AML-193 (cell line): ENCODE results near the gene MX1.

Source experiments
- DNase-seq, 2 experiments: peaks; one replicate each; lab custom pipeline; 2025; lab: John Stamatoyannopoulos, UW

Gene MX1, protein sequence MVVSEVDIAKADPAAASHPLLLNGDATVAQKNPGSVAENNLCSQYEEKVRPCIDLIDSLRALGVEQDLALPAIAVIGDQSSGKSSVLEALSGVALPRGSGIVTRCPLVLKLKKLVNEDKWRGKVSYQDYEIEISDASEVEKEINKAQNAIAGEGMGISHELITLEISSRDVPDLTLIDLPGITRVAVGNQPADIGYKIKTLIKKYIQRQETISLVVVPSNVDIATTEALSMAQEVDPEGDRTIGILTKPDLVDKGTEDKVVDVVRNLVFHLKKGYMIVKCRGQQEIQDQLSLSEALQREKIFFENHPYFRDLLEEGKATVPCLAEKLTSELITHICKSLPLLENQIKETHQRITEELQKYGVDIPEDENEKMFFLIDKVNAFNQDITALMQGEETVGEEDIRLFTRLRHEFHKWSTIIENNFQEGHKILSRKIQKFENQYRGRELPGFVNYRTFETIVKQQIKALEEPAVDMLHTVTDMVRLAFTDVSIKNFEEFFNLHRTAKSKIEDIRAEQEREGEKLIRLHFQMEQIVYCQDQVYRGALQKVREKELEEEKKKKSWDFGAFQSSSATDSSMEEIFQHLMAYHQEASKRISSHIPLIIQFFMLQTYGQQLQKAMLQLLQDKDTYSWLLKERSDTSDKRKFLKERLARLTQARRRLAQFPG

DNA sequence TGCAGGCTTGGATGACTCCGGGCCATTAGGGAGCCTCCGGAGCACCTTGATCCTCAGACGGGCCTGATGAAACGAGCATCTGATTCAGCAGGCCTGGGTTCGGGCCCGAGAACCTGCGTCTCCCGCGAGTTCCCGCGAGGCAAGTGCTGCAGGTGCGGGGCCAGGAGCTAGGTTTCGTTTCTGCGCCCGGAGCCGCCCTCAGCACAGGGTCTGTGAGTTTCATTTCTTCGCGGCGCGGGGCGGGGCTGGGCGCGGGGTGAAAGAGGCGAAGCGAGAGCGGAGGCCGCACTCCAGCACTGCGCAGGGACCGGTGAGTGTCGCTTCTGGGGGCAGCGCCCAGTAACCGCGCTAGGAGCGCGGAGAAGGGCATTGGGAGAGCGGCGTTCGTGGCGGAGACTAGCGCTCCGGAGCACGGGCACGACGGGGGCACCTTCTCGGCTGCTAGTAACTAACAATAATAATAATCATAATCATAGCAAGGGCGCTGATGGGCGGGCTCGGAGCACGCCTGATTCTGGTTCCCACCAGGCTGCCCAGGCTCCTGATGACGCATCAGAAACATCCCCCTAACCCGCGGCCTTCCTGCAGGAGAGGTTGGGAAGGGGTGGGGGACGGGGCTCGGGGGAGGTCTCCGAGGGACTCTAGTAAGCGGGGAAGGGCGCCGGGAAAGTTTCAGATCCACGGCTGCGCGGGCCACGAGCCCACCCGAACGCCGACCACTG, at the start of gene MX1:
MX1 (plus strand) TSS at position 286 of the 722 bp plus-strand sequence. CDS start 5,832 bp downstream, outside the sequence.
- peak; percentile 15 to 21 for DNase-seq

DNA sequence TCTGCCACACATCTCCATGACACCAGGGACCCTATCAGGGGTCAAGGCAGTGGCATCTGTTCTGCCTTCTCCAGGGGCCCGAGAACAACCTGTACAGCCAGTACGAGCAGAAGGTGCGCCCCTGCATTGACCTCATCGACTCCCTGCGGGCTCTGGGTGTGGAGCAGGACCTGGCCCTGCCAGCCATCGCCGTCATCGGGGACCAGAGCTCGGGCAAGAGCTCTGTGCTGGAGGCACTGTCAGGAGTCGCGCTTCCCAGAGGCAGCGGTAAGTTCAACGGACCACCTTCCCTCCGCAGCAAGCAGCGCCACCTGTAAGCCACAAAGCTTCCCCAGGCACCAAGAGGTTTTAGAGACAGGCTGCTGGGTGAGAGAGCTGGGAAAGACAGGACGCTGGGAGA, 48.3 kb upstream of the MX1 start:
- no peak for DNase-seq

DNA sequence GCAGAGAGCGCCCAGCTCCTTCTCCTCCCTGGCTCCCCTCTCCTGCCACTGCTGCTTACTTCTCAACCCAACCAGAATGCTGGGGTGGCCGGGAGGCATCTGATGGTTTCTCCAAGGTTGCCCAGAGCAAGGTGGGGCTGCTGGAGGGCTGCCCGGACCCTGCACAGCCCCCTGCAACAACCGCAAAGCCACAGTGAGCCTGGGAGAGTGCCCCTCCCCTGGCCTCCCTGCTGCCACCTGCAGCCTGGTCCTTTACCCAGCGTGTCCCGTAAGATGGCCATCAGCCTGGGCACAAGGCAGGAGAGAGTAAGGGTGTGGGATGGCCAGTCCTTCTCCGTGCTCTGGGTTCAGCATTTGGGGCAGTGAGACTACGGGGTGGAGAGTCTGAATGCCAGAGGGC, 47.2 kb upstream of the MX1 start:
- DNase-seq: no peak

- no peak for DNase-seq
These were observed 46.1 kb upstream of the MX1 start for GRCh38 chr21:41379901-41380300.

GRCh38 chr21:41381731-41382130, 44.3 kb upstream of the MX1 start:
- no peak for DNase-seq

DNA sequence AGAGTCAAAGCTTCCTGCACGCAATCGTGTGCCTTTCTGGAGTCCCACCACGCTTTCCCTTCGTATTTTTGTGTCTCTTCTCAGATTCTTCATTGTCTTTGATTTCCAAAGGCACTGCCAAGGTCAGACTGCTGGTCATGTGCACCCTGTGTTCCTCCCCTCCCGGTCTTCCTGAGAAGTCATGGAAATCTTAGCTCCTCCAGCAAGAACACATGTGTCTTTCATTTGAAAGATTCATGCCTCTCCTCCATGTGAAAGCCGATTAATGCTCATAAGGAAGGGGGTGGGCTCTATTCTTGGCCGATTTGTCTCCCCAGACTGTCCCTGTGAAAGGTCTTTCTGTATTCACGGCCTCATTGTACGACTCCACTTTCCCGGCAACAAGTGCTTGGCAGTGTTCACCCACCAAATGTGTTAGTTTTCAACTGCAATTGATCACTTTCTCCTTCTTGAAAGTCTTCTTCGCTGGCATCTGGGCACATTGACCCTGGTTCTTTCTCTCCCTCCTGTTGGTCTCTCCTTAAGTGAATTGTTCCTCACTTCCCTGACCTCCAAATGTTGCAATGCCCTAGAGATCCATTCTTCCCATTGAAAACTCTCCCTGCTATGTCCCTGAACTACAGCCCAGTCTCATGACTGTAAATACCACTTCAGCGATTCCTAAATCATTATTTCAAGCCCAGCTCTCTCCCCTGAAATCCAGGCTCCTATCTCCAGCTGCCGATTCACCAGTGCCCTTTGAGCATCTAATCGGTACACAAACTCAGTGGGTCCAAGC, 38.8 kb upstream of the MX1 start:
- DNase-seq: no peak

DNA sequence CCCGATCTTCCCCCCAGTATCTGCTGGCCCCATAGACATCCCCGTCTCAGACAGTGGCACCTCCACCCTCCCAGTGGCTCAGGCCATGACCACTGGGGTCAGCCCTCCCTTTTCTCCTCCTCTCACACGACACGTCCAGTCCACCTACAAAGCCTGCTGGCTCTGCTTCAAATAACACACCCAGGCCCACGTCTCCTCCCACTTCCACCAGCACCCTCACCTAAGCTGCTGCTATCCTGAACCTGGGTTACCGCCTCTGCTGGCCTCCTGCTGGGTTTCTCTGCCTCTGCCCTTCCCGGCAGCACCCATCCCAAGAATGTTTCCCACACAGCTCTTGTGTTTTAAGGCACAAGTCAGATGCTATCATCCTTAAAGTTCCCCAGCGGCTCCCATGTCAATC, 38.2 kb upstream of the MX1 start:
- no peak for DNase-seq

DNA sequence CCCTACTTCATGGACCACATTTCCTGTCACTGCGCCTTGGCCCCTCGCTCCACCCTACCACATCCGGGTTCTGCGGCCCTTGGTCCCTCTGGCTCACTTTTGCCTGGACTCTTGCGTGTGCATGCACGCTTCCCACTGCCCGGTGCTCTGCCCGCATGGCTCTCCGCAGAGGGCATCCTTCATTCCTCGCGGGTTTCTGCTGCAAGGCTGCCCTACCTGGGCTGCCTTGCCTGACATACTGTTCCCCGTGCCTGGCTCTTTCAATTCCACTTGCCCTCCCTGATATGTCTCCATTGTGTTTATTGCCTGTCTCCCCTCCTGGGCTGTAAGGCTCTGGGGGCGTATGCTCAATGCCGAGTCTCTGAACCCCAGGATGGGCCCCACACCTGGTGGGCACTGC, 37.8 kb upstream of the MX1 start:
- DNase-seq: no peak

DNA sequence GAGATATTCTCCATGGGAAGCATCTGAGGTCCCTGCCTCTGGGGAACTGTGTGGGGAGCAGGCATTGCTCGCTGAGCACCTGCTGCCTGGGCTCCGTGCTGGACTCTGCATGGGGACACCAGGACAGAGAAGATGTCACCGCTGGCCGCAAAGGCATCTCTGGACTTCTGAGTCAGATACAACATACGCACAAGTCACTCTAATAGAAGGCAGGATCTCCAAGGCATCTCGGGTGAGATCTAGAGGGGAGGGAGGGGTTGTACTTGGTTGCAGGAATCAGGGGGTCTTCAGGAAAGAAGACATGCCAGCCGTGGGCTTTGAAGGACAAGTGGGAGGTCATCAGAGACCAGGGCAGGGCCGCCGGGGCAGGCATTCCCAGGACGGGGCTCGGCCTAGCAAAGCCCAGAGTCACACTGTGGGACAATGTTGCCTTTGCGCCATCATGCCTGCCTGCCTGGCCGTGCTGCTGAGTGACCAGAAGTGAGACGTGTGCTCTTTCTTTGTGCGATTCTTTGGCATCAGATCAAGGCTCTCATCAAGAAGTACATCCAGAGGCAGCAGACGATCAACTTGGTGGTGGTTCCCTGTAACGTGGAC, 35.9 kb upstream of the MX1 start:
- no peak for DNase-seq

GRCh38 chr21:41393876-41394465, 32.1 kb upstream of the MX1 start:
- no peak for DNase-seq

GRCh38 chr21:41396558-41397075, 29.4 kb upstream of the MX1 start:
- DNase-seq: peak; percentile 81 to 83

GRCh38 chr21:41397471-41397891, 28.6 kb upstream of the MX1 start:
- DNase-seq: peak in 1 of 2 experiments; percentile 28

DNA sequence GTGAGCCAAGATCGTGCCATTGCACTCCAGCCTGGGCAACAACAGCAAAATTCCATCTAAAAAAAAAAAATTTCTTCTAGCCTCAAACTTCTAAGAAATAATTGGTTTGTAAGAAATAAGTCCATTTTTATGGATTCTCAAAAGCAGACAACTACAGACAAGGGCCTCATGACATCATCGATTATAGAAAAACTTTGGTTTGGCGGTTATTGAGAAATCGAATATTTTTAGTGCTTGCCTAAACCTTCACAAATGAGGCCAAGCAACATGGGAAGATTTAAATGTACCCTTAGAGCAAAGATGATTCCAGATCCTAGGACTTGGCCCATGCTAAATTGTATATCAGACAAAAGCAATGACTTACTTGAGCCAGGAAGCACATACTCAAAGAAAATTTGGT, 27.8 kb upstream of the MX1 start:
- no peak for DNase-seq

- no peak for DNase-seq
These were observed 27.2 kb upstream of the MX1 start for GRCh38 chr21:41398831-41399230.

DNA sequence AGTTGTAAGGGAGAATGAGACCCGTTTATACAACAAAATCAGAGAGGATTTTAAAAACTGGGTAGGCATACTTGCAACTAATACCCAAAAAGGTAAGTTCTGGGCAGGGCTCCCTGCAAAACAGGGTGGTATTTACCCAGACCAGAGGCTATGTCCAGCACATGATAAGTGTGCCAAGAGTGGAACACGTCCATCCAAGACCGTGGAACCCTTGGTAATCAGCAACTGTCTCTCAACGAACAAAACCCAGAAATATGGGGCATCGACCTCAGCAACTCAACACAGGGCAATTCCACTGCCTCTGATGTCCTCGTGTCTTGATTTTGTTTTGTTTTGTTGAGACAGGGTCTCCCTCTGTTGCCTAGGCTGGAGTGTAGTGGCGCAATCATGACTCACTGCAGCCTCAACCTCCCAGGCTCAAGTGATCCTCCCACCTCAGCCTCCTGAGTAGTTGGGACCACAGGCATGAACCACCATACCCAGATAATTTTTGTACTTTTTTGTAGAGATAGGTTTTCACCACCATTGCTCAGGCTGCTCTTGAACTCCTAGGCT, 26.7 kb upstream of the MX1 start:
- no peak for DNase-seq

- DNase-seq: no peak
These were observed 23.8 kb upstream of the MX1 start for GRCh38 chr21:41402231-41402630.

DNA sequence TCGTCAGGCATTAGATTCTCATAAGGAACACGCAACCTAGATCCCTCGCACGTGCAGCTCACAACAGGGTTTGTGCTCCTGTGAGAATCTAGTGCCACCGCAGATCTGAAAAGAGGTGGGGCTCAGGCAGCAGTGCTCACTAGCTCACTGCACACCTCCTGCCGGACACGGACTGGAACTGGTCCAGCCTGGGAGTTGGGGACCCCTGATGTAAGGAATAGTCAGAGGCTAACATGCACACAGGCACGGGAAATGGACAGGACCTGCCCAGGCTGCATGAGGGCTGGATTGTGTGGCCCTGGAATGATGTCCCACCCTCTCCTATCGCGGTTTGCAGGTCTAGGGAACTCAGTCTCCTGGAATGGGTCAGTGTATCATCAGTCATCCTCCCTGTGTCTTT, 23.2 kb upstream of the MX1 start:
- DNase-seq: no peak

GRCh38 chr21:41403331-41403730, 22.7 kb upstream of the MX1 start:
- no peak for DNase-seq

GRCh38 chr21:41403966-41404365, 22.1 kb upstream of the MX1 start:
- no peak for DNase-seq

DNA sequence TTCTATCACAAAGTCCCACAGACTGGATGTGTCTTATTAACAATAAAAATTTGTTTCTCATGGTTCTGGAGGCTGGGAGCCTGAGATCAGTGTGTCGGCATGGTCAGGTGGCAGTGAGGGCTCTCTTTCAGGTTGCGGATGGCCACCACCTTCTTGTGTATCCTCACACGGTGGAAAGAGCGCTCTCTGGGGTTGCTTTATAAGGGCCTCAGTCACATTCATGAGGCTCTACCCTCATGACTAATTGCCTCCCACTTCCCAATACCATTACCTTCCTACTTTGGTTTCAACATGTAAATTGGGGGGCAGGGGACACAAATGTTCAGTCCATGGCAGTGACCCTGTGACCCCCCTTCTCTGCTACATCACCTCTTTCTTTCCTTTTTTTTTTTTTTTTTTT, 20.7 kb upstream of the MX1 start:
- no peak for DNase-seq

DNA sequence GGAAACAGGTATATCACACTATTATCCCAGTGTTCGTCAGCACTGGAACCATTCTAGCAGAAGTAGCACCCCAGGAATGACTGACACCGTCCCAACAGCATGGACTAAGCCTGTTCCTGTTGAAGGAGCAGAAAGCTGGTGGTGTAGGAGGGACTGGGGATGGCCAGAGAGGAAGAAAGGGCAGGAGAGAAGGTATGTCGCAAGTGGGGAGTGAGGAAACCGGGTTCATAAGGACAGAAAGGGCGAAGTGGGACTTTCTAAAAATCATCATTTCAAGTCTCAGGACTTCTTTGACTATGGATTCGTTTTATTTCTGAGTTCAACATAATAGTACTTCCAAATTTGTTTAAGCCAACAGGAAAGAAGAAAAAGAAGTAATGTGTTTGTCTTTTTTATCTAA, 19.7 kb upstream of the MX1 start:
- DNase-seq: peak; percentile 49 to 53
